Mesendoderm (in vitro differentiated cells): ENCODE measurements around the gene XDH.

Experiments used
- DNase-seq: peaks from one replicate; pipeline ENCODE4 v3.0.0; 2013
- H2AK5ac ChIP-seq: 2 replicates; pipeline ENCODE4 v1.6.1; 2013; ENCODE audit warnings: low read length, inconsistent platforms
- H2BK120ac ChIP-seq: 2 replicates; pipeline ENCODE4 v1.6.1; 2013; ENCODE audit warnings: low read depth, mild to moderate bottlenecking, low read length, moderate library complexity, mixed read lengths
- H2BK15ac ChIP-seq: replicated peaks from 2 replicates; pipeline ENCODE4 v1.6.1; 2013; ENCODE audit warnings: low read depth, mild to moderate bottlenecking, moderate library complexity
- H2BK5ac ChIP-seq: 2 replicates; pipeline ENCODE4 v1.6.1; 2013; ENCODE audit warnings: low read length, inconsistent platforms
- H3K18ac ChIP-seq: 2 replicates; pipeline ENCODE4 v1.6.1; 2013; ENCODE audit warnings: mild to moderate bottlenecking, low read length, mixed read lengths
- H3K23ac ChIP-seq: one replicate; pipeline ENCODE4 v1.6.1; 2013; ENCODE audit warnings: low read length
- H3K27ac ChIP-seq: 2 replicates; pipeline ENCODE4 v1.5.1; 2013; ENCODE audit warnings: low read depth, mild to moderate bottlenecking, inconsistent platforms, low read length, moderate library complexity
- H3K27me3 ChIP-seq: 2 replicates; pipeline ENCODE4 v1.6.1; 2013; ENCODE audit warnings: low read length, control low read depth, mild to moderate bottlenecking, inconsistent platforms; ENCODE audit not compliant: insufficient read depth, poor library complexity
- H3K36me3 ChIP-seq: 2 replicates; pipeline ENCODE4 v1.6.1; 2013; ENCODE audit warnings: low read length, inconsistent platforms; ENCODE audit not compliant: control insufficient read depth, insufficient read depth
- H3K4ac ChIP-seq: one replicate; pipeline ENCODE4 v1.6.1; 2013; ENCODE audit warnings: low read depth, mild to moderate bottlenecking, low read length, moderate library complexity
- H3K4me1 ChIP-seq: 2 replicates; pipeline ENCODE4 v1.6.1; 2013; ENCODE audit warnings: low read depth, low read length, inconsistent platforms; ENCODE audit not compliant: control insufficient read depth
- H3K4me2 ChIP-seq: 2 replicates; pipeline ENCODE4 v1.6.1; 2013; ENCODE audit warnings: low read length
- H3K4me3 ChIP-seq: 2 replicates; pipeline ENCODE4 v1.5.1; 2013; ENCODE audit warnings: mild to moderate bottlenecking, low read length
- H3K56ac ChIP-seq: one replicate; pipeline ENCODE4 v1.6.1; 2013; ENCODE audit warnings: low read length
- H3K79me1 ChIP-seq: 2 replicates; pipeline ENCODE4 v1.6.1; 2013; ENCODE audit warnings: low read length, inconsistent platforms
- H3K79me2 ChIP-seq: 2 replicates; pipeline ENCODE4 v1.6.1; 2013; ENCODE audit warnings: mild to moderate bottlenecking, low read length; ENCODE audit not compliant: control insufficient read depth, insufficient read depth
- H3K9ac ChIP-seq: 2 replicates; pipeline ENCODE4 v1.6.1; 2013; ENCODE audit warnings: low read length, inconsistent platforms
- H4K5ac ChIP-seq: one replicate; pipeline ENCODE4 v1.6.1; 2013; ENCODE audit warnings: low read length
- H4K8ac ChIP-seq: one replicate; pipeline ENCODE4 v1.6.1; 2013; ENCODE audit warnings: low read depth, mild to moderate bottlenecking, control low read depth, low read length, moderate library complexity
- WGBS: extraction: QIAGEN DNeasy Blood & Tissue Kit; methylation state at CpG from one replicate; pipeline ENCODE4 v1.1.7; 2013; ENCODE audit warnings: low lambda C conversion rate, missing lambda C conversion rate; ENCODE audit not compliant: insufficient coverage; ENCODE audit errors: extremely low coverage; 5-methylcytosine and 5-hydroxymethylcytosine counted together

The XDH gene

GRCh38 chr2:31411771-31412170, 2.8 kb downstream of the XDH start:
- Histone ChIP-seq H3K4me1 (no peaks in the 10 kb centered on the region), H3K4me3 (no peak overlapping the region), H3K4me2 (no peak overlapping the region), H4K5ac (no peak overlapping the region), H3K27ac (no peak overlapping the region), H3K79me1 (no peaks in the 10 kb centered on the region), H3K56ac (no peak overlapping the region), H3K36me3 (no peaks in the 10 kb centered on the region), H3K9ac (no peak overlapping the region), H3K23ac (no peak overlapping the region), H2BK5ac (no peak overlapping the region), H2BK15ac (no peak overlapping the region), H3K27me3 (no peaks in the 10 kb centered on the region), H2AK5ac (no peak overlapping the region), H3K79me2 (no peaks in the 10 kb centered on the region), H2BK120ac (no peak overlapping the region), H4K8ac (no peak overlapping the region), H3K4ac (no peak overlapping the region), H3K18ac (no peak overlapping the region)
- no peak for DNase-seq
- WGBS: no CpG with 5 or more reads among the region's 2 CpGs

GRCh38 chr2:31406593-31407385, 7.8 kb downstream of the XDH start:
- DNase-seq: no peak
- Histone ChIP-seq H2BK120ac (no peak overlapping the region), H3K18ac (no peak overlapping the region), H2BK15ac (no peak overlapping the region), H3K36me3 (no peaks in the 10 kb centered on the region), H3K9ac (no peak overlapping the region), H3K4me1 (no peaks in the 10 kb centered on the region), H3K27me3 (no peaks in the 10 kb centered on the region), H3K4me3 (no peak overlapping the region), H3K56ac (no peak overlapping the region), H4K8ac (no peak overlapping the region), H3K27ac (no peak overlapping the region), H2AK5ac (no peak overlapping the region), H3K79me2 (no peaks in the 10 kb centered on the region), H4K5ac (no peak overlapping the region), H3K79me1 (no peaks in the 10 kb centered on the region), H2BK5ac (no peak overlapping the region), H3K4me2 (no peak overlapping the region), H3K4ac (no peak overlapping the region), H3K23ac (no peak overlapping the region)
- no CpG with 5 or more reads among the region's 10 CpGs for WGBS

GRCh38 chr2:31404827-31405226, 9.7 kb downstream of the XDH start:
- H3K4me2 ChIP-seq: no peak overlapping the region
- no CpG with 5 or more reads among the region's 4 CpGs for WGBS
- H2BK120ac ChIP-seq: no peak overlapping the region
- H3K4me3 ChIP-seq: no peak overlapping the region
- H3K23ac ChIP-seq: no peak overlapping the region
- H4K5ac ChIP-seq: no peak overlapping the region
- no peaks in the 10 kb centered on the region for H3K27me3 ChIP-seq
- H3K36me3 ChIP-seq: no peaks in the 10 kb centered on the region
- H3K79me2 ChIP-seq: no peaks in the 10 kb centered on the region
- no peak overlapping the region for H4K8ac ChIP-seq
- H3K4me1 ChIP-seq: no peaks in the 10 kb centered on the region
- no peak overlapping the region for H3K27ac ChIP-seq
- no peak overlapping the region for H2BK15ac ChIP-seq
- no peak overlapping the region for H3K9ac ChIP-seq
- H2BK5ac ChIP-seq: no peak overlapping the region
- H2AK5ac ChIP-seq: no peak overlapping the region
- H3K4ac ChIP-seq: no peak overlapping the region
- H3K56ac ChIP-seq: no peak overlapping the region
- no peak for DNase-seq
- H3K18ac ChIP-seq: no peak overlapping the region
- H3K79me1 ChIP-seq: no peaks in the 10 kb centered on the region

- Histone ChIP-seq H3K23ac (no peak overlapping the region), H3K79me2 (no peaks in the 10 kb centered on the region), H3K27me3 (no peaks in the 10 kb centered on the region), H3K27ac (no peak overlapping the region), H3K18ac (no peak overlapping the region), H3K56ac (no peak overlapping the region), H2BK5ac (no peak overlapping the region), H2BK120ac (no peak overlapping the region), H2BK15ac (no peak overlapping the region), H3K36me3 (no peaks in the 10 kb centered on the region), H3K9ac (no peak overlapping the region), H3K4me1 (no peaks in the 10 kb centered on the region), H4K5ac (no peak overlapping the region), H4K8ac (no peak overlapping the region), H3K4ac (no peak overlapping the region), H3K4me2 (no peak overlapping the region), H2AK5ac (no peak overlapping the region), H3K4me3 (no peak overlapping the region), H3K79me1 (no peaks in the 10 kb centered on the region)
- no peak for DNase-seq
- WGBS: no CpG with 5 or more reads among the region's 1 CpG
These were observed 10.2 kb downstream of the XDH start for GRCh38 chr2:31404302-31404701.

- no peak overlapping the region for H3K18ac ChIP-seq
- H3K23ac ChIP-seq: no peak overlapping the region
- no peak overlapping the region for H3K4me2 ChIP-seq
- WGBS: no CpG with 5 or more reads among the region's 1 CpG
- H3K56ac ChIP-seq: no peak overlapping the region
- no peaks in the 10 kb centered on the region for H3K27me3 ChIP-seq
- no peak overlapping the region for H2BK120ac ChIP-seq
- no peak overlapping the region for H2BK5ac ChIP-seq
- H4K8ac ChIP-seq: no peak overlapping the region
- no peak overlapping the region for H3K9ac ChIP-seq
- H4K5ac ChIP-seq: no peak overlapping the region
- H3K4me3 ChIP-seq: no peak overlapping the region
- no peak overlapping the region for H2AK5ac ChIP-seq
- H3K4me1 ChIP-seq: no peaks in the 10 kb centered on the region
- H3K79me2 ChIP-seq: no peaks in the 10 kb centered on the region
- DNase-seq: peak; percentile 50
- H2BK15ac ChIP-seq: no peak overlapping the region
- no peaks in the 10 kb centered on the region for H3K36me3 ChIP-seq
- H3K4ac ChIP-seq: no peak overlapping the region
- H3K79me1 ChIP-seq: no peaks in the 10 kb centered on the region
- H3K27ac ChIP-seq: no peak overlapping the region
These were observed 12.2 kb downstream of the XDH start for GRCh38 chr2:31402388-31402787.

- no peaks in the 10 kb centered on the region for H3K4me1 ChIP-seq
- no peak overlapping the region for H3K4ac ChIP-seq
- no peak overlapping the region for H2BK5ac ChIP-seq
- DNase-seq: peak; percentile 97
- WGBS: no CpG with 5 or more reads among the region's 2 CpGs
- H2AK5ac ChIP-seq: no peak overlapping the region
- H3K27me3 ChIP-seq: no peaks in the 10 kb centered on the region
- H2BK120ac ChIP-seq: no peak overlapping the region
- no peak overlapping the region for H3K23ac ChIP-seq
- no peak overlapping the region for H3K9ac ChIP-seq
- H4K5ac ChIP-seq: no peak overlapping the region
- H3K4me2 ChIP-seq: no peak overlapping the region
- H4K8ac ChIP-seq: no peak overlapping the region
- H3K56ac ChIP-seq: no peak overlapping the region
- no peaks in the 10 kb centered on the region for H3K36me3 ChIP-seq
- no peak overlapping the region for H3K4me3 ChIP-seq
- peak overlapping the region; percentile 13 for H3K27ac ChIP-seq
- H3K18ac ChIP-seq: peak overlapping the region; percentile 29
- no peaks in the 10 kb centered on the region for H3K79me2 ChIP-seq
- no peaks in the 10 kb centered on the region for H3K79me1 ChIP-seq
- H2BK15ac ChIP-seq: no peak overlapping the region
These were observed 13.0 kb downstream of the XDH start for GRCh38 chr2:31401580-31401979.
